AG08396 (cell line): ENCODE results near the gene NEU2.
"Not testable (repeated sequence)": the region's sequence is repeated elsewhere in the genome, so short reads cannot be mapped to it uniquely, and the experiment has no call there.

ENCODE experiments used
- DNase-seq: peaks from one replicate; pipeline ENCODE4 v3.0.0; 2012; ENCODE audit warnings: low spot score, mixed read lengths

NEU2 gene

DNA sequence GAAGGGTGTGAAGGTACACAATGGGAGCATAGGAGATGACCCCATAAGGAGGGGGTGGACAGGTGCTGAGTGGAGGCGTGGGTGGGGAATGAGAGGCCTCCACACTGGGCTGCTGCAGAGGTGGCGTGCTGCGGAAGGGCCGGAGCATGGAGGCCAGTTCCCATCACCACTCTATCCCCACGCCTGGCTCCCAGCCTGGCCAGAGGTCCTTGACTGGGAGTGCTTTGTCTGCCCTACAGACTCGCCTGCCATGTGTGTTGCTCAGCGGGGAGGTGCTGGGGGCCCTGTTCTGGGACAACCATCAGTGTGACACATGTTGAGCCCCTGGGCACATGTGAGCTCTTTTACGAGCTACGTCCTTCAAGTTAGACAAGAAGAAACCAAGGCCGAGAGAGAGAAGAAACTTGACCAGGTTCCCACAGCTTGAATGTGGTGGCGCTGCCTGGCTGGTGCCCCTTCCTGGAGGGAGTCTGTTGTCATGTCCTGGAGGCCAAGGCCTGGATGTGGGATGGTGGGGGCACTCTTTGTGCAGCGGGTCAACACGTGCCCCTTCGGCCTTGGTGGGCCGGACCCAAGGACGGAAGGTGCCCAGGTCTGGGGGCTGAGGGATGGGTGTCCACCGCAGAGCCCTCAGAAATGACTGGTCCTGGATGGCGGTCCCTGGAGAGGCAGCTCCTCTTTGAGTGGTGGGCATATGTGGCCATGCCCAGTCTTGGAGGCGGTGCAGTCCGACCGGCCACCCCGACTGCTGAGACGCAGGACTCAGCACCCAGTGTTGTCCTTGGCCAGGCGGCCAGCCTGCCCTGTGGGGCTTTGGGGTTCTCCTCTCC is 26.5 kb downstream of the NEU2 start:
- no peak for DNase-seq

DNA sequence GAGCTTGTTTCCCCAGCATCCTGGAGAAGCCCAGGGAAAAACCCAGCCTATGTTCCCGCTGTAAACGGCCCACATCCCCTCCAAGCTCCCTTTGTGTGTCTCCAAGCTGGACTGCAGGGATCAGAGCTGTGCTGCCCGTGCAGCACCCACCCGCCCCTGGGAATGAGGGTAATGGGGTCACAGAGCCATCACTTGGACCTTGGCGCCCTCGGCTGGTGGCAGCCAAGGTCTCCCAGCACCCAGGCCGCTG is 27.0 kb downstream of the NEU2 start:
- DNase-seq = no peak

DNA sequence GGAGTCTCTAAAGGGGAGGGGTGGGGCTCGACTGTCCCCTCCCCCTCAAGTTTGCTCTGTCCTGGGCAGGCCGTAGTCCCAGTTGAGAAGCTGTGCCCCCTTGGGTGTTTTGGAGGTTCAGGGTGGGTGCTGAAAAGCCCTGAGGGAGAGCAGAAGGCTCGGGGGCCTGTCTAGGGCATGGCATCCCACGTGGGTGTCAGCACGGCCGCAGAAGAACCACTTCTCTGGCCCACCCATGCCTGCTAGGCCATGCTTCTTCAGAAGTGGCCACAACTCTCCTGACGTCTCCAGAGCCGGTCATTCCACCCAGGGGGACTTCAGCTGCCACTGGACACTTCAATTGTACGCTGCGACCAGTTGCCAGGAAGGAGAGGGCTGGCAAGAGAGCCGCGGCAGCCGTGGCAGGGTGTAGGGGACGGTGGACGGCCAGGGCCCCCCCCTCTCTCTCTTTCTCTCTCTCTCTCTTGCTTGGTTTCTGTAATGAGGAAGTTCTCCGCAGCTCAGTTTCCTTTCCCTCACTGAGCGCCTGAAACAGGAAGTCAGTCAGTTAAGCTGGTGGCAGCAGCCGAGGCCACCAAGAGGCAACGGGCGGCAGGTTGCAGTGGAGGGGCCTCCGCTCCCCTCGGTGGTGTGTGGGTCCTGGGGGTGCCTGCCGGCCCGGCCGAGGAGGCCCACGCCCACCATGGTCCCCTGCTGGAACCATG is 27.5 kb downstream of the NEU2 start, which contains the start of gene INPP5D:
INPP5D (plus strand) TSS at position 546 of the 704 bp plus-strand sequence; CDS start at position 683, 137 bp downstream.
- no peak for DNase-seq

DNA sequence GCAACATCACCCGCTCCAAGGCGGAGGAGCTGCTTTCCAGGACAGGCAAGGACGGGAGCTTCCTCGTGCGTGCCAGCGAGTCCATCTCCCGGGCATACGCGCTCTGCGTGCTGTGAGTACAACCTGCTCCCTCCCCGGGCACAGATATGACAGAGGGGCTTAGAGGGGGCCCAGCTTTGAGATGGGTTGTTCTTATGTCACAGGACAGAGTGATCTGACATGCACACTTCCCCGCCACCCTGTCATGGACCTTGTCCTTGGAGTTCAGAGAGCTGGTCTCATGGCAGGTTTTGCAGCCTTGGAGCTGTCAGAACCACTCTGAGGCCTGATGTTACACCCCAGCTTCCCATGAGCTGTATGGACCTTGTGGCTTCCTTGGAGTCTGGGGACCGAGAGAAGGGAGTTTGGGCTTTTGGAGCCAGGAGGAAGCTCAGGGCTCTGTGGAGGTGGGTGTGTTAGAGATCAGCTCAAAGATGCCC is 28.1 kb downstream of the NEU2 start:
- no peak for DNase-seq

DNA sequence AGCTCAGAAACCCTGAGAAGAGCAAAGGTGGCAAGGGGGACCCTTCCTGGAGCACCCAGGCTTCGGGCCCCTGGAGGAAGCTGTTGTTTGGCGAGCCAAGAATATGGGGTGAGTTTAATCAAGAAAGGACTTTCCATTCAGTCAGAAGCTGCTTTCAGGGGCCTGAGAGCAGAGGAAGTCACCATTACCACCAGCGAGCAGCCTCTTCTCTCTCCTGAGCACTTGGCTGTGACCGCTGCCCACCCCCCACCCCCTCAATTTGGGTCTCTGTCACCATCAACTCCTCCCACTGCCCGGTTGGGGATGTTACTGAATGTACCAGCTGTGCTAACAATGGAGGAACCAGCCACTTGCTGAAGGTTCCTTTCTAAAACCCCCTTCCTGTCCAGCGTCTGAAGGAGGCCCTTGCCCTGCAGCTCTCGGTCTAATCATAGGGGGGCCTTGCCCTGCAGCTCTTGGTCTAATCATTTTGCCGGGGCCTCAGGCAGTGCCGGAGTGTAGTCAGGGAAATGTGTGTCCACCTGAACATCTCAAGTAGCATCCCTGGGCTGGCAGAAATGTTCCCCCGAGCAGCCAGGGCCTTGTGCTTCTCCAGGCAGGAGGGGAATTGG is 28.6 kb downstream of the NEU2 start:
- no peak for DNase-seq

DNA sequence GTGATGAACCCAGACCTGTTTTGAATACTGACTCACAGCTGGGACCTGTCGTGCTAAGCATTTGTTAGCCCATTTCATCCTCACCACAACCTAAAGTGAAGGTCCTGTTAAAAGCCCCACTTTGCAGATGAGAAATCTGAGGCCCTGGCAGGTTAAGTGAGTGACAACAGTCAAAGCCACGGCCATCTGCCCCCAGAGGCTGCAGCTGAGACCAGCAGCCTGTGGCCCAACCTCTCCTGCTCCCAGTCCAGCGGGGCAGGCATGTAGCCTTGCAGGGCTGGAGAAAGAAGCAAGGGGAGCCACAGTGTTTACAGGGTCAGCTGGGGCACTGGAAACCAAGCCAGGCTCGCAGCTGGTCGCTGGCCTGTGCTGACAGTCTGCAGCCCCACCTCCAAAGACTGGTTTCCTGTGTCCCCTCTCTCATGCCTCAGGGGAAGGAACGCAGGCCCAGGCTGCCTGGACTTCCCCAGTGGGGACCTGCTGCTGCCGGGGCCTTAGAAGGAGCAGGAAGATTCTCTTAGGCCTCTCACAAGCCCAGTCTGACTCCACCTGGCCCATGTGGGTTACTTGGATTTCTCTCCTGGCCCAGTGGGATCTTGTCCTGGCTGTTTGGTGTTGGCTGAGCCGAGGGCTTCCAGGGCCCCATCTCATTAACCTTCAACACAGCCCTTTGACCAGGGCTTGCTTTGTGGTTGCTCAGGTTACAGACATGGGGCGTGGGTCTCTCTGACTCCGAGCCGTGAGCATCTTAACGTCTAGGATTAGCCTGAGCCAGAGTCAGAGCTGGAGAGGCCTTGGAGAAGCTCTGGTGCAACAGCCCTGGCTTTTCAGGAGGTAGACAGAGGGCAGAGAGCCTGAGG is 29.3 kb downstream of the NEU2 start:
- DNase-seq = peak; percentile 61

DNA sequence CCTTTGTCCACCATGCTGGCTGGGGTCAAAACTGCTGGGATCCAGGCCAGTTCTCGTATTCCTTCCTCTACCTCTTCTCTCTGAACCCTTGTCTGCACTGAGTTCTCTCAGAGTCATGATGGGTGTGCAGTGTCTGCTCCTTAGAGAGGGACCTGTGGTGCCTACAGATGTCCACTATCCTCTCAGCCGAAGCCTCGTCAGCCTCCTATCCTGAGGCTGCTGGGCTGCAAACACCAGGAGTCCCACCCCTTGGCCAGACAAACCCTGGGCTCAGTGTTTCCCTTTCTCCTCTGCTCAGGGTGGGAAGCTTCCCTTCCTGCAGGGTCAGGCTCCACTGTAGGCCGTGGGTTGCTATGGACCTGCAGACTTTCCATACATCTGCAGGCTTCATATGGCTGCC is 30.0 kb downstream of the NEU2 start:
- DNase-seq = no peak

DNA sequence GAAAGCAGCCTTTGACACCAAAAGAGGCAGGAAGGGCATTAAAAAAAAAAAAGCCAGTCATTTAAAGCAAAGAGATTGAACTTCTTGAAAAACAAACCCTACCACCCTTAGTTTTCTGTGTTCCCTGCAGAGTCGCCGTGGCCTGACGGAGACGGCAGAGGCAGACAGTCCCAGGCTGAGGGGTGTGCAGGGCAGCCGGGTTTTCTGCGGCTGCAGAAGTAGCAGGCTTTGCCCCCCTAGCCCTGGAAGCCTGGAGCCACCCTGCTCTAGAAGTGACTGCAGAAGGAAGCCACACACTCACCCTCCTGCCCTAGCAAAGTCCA is 30.4 kb downstream of the NEU2 start:
- no peak for DNase-seq

DNA sequence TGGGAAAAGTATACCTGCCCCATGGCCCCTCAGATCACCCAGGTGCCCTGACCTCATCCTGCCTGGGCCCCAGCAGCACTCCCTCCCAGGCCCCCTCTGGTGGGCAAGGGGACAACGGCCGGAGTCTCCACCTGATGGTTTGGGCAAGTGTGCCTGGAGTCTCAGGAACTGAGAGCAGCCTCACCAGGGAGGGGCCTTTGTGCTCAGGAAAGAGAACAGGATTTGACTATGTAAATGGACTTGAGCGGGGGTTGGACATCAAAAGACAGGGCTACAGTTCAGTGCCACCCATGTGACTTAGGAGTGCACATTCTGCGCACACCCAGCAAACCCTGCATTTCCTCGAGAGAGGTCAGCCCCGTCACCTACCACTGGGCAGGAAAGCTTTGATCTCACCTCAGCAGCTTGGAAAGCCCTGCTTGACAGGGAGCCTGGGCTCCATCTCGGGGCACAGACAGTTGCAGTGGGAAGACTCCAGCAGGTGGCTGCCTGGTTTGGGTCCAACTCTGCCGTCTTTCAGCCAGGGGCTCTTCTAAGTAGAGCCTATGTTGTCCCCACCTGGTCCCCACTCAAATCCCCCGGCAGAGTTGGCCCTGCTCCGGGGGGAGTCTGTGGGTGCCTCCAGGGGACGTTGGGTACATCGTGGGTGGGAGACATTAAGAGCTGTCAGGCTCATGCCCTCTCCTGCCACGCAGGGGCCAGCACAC is 30.9 kb downstream of the NEU2 start:
- DNase-seq = no peak

DNA sequence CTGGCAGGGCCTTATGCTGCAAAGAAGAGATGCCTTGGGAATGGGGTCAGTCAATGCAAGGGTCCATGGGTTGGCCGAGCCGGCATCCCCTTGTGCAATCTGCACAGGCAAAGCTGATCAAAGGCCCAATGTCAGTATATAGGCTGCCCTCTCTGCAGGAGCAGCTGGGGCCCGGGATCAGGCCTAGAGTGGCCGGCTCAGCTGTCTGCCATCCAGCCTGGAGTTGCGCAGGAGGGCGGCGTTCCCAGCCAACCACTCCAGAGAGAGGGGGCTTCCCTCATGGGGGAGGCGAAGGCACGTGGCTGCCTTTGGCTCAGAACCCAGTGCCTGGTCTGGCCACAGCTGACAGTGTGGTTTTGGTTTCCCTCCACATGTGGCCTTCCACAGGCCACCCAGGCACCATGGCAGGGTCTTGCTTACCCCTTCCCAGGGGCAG is 31.5 kb downstream of the NEU2 start:
- no peak for DNase-seq

DNA sequence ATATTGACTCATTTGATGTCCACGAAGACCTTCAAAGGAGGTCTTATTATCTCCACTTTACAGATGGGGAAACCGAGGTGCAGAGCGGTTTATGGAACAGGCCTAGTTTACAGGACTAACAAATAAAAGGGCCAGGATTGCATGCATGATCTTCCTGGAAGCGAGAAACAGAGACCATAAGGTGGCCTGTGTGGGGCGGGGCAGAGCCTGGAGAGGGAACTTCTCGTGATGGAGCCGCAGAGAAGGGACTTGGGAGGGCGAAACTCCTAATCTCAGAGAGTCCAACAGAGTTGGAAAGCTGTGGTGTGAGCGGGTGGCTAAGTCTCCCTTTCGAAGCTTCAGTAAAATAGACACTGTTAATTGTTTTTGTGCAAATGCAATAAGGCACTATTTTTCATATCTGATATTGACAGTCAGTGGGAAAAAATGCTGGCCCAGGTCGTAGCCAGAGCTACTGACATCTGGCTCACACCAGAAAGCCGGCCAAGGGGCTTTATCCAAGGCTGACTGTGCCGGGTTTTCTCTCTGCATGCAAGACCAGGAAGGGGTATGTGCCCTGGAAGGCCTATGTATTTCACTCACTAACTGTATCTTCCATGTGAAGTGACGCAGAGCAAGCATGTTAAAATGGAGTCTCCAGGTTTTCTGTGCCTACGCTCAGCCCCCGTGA is 32.2 kb downstream of the NEU2 start:
- DNase-seq = no peak

DNA sequence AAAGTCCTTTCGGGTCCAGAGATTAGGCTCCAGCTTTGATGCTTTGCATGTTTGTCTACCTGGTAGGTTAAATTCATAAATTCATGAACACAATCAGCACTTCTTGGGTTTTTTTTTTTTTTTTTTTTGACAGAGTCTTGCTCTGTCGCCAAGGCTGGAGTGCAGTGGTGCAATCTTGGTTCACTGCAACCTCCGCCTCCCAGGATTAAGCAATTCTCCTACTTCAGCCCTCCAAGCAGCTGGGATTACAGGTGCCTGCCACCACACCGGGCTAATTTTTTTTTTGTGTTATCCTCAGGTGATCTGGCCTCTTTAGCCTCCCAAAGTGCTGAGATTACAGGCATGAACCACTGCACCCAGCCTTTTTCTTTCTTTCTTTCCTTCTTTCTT is 32.7 kb downstream of the NEU2 start:
- DNase-seq = not testable (repeated sequence)

DNA sequence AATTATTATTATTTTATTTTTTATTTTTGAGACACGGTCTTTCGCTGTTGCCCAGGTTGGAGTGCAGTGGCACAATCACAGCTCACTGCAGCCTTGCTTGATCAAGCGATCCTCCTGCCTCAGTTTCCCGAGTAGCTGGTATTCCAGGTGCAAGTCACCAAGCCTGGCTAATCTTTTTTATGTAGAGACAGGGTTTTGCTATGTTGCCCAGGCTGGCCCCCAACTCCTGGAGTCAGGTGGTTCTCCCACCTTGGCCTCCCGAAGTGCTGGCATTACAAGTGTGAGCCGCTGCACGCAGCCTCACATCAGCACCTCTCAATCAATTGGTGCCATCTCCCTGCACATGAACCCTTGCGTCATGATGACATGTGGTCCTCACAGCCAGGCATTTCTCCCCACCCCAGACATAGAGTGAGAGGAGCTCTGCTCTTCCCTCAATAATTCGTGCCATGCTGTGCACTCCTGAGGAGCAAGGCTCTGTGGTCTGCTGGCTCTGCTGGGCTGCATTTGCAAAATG is 33.5 kb downstream of the NEU2 start:
- DNase-seq = no peak

DNA sequence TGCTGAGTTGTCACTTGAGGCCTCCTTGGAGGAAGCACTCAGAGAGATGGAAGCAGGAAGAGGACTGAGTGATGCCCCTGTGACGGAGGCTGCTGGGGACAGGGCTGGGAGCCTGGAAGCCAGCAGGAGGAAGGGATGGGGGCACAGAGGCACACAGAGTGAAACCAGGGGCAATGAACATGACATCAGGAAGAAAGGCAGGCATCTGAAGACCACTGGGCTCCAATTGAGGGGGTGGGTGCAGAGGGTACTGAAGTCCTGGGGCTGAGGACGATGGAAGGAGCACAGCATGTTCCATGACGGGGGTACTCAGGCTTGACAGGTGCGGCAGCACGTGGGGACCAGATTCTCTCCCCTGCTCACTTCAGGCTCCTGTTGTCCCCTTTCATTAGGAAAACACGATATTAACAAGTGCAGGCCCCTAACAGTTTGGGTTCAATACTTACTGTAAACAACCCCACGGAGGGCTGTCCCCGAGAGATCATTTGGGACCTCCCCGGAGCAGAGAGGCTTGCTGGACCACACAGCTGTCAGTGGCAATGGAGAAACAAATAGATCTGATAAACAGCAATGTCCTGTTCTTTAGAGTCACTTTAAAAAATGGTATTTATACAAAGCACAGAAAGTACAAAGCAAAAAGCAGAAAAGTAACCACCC is 36.4 kb downstream of the NEU2 start:
- no peak for DNase-seq

DNA sequence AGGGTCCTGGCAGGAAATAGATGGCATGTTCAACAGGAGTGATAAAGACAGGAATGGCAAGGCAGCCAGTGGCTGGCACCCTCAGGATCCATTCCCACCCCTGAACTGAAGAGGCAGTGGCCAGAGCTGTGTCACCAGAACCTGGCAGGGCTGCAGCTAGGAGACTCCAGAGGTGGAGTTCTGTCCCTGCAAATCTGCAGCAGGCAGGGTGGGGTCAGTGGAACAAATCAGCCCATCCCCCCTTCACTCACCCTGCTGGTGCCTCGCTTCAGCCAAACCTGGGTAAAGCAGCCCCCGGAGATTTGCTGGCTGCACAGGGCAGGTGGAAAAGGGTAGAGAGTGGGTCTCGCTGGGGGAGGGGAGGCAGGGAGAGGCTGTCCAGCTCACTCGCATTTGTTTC is 40.4 kb downstream of the NEU2 start:
- no peak for DNase-seq

DNA sequence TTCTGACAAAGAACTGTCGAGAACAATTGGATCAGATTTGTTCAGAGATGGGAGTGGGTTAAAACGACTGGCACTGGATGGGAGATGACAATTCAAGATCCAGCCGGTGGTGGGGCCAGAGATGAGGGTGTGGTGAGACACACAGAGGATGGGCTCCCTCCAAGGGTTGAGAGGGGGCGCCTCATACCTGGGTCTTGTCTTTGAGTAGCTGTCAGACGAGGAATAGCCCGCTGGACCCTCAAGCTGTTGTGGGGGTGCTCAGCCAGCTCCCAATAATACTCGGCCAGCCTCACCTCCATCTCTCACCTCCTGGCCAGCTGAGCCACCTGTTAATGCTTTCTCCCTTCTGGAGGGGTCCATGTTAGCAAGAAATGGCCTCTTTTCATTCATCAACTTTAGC is 41.6 kb downstream of the NEU2 start:
- no peak for DNase-seq

DNA sequence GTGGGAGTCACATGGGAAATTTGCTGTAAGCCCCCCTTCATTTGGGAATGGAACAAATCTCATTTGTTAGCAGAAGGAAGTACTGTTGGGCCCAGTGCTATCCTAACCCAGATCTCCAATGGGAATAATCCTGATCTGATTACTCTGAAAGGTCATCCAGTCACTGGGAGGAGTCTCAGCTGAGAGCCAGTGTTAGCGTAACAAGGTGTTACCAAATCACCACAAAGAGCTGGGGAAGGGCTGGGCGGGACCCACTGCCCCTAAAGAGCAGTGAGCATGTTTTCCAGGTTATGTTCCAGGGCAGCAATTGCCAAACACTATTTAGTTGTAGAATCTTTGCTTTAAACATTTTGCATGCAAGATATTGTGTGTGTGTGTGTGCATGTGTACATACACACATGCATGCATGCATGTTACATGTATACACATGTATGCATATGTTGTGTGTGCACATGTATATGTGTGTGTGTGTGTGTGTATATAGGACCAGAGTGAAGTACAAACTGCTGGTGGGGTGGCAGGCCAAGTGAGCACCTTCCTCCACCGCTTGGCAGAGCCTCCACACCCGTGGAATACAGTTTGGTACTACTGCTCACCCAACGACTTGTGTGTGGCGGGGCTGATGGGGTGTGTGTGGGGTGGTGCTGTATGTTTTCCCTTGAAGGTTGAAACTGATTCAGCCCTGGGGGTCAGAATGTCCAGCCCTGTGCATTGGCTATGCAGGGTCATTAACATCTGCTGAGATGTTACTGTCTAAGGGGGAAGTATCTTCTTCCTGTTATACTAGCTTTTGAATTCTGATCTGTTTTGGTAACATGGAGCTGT is 42.9 kb downstream of the NEU2 start:
- DNase-seq = no peak

DNA sequence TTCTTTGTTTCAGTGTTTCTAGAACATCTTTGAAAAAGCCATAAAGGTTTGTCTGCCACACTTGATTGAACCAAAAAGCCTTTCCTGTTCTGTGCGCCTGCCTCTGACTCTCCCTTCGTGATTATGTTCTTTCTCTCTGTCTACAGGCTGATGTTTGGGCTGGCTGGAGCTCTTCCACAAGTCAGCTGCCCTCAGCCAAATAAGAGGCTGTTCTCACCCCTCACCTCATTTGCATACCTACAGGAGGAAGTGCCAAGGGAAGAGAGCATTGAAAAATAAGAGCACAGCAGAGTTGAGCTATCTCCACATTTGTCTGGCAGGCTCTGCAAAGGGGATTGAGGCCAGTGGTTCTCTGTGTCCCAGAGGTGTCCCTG is 43.5 kb downstream of the NEU2 start:
- DNase-seq = no peak

DNA sequence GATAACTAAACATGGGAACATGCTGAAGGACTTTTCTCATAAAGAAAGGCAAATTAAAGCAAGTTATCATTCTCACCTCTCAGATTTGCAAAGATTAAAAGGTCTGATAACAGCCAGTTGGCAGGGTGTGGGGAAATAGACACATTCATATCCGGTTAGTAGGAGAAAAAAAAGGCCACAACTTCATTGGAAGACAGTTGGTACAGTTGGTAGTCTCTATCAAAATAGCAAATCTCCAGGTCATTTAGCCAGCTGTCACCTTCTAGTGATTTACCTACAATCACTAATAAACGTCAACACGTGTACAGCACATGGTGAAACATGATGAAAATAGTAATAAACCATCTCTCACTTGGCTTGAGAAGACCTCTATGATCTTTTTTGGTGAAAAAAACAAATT is 44.3 kb downstream of the NEU2 start:
- no peak for DNase-seq

DNA sequence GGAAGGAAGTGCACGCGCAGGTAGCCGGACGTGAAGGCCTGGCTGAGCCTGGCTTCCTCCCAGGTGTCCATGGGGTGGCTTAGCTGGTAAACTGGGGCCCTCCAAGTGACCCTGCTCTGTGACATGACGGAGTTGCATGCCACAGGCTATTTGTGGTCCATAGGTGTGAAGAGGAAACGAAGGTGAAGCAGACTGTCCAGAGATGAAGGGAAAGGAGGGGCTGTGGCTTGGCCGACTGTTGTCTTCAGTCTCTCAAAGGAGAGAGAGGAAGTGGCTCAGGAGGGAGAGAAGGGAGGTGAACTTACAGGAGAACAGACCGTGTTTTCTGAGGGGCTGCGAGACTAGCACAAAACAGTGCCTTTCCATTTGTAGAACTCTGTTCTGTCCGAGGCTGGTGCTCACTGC is 47.0 kb downstream of the NEU2 start:
- no peak for DNase-seq
